HG03064 (cell line): ENCODE results near the gene RND1.
A peak's percentile ranks its signal among the peaks of the same experiment; 100 is the strongest.
"Not testable (repeated sequence)": the region's sequence is repeated elsewhere in the genome, so short reads cannot be mapped to it uniquely, and the experiment has no call there.

Source experiments
- ATAC-seq: cut with Tn5 transposase; IDR thresholded peaks from one replicate; pipeline ENCODE4 v1.9.1; 2021; ENCODE audit warnings: low read depth; ENCODE audit not compliant: unreplicated experiment

Gene RND1

DNA sequence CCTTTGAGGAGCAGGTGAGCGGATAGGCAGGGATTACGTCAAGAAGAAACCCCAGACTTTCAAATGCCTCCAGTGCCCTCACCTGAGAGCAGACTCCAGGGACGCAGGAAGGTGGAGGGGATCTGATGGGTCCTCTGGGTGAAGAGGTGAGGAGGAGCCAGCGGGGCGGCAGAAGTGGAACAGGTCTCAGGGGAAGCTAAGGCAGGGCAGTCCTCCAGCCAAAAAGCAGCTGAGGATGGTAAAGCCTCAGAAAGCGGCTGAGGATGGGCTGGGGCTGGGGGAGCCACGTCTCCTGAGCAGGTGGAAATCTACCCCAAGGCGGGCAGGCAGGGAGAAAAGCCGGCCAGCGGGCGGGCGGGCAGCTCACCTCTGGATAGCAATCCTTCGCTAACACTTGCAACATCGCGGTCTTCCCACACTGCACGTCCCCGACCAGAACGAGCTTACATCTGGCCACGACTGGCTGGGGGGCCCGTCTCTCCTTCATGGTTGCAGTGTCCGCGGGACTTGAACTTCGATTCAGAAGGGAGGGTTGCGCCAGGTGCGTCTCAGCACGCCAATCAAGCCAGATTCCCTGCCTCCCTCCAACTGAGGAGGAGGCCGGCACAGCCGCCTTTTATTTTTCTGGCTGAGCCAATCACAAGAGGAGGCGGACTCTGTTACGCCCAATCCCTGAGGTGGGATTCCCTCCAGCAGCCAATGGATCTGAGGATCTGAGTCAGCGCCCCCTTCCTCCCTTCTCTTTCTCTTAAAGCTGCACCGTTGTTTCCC lies at the start of gene RND1:
Gene RND1 (minus strand): TSS at position 590 of the 771 bp plus-strand sequence. CDS start 103 bp downstream, at position 487.
- peak; percentile 88 for ATAC-seq

DNA sequence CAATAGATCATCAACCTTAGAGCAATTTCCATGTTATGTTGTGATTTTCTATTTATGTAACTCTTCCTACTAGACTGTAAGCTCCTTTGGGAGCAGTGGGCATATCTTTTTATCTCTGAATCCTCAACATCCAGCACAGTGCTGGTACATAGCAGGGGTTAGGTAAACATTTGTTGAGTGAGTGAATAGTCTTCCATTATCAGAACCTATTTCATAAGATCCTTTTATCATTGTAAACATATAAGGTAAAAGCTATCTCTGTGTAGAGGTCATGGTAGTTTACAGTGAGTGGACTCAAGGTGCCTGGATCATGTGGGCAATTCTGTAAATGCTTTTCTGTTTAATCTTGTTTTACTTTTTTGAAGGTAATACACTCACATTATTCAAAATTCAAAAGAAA lies 44.5 kb upstream of the RND1 start:
- no peak for ATAC-seq

DNA sequence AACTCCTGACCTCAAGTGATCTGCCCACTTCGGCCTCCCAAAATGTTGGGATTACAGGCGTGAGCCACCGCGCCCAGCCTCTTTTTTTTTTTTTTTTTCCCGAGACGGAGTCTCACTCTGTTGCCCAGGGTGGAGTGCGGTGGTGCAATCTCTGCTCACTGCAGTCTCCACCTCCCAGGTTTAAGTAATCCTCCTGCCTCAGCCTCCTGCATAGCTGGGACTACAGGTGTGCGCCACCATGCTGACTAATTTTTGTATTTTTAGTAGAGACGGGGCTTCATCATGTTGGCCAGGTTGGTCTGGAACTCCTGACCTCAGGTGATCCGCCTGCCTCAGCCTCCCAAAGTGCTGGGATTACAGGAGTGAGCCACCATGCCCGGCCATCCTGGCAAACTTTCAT lies 44.0 kb upstream of the RND1 start:
- not testable (repeated sequence) for ATAC-seq

DNA sequence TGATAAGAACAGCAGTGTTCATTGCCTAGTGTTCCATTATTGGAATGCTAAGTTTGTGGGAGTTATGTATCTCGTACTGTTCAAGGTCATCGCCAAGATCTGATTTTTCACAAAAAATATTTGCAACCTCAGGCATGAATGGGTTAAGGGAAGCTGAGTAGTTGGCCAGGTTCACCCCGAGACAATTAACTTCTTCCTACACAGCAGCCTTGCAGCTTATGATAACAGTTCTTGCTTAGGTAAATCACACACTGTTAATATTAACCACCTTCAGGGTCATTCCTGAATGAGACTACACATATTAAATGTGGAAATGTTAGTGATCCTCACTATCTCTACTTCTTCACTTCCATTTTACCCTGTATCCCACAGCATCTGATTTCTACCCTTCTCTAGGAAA lies 41.6 kb upstream of the RND1 start:
- no peak for ATAC-seq

DNA sequence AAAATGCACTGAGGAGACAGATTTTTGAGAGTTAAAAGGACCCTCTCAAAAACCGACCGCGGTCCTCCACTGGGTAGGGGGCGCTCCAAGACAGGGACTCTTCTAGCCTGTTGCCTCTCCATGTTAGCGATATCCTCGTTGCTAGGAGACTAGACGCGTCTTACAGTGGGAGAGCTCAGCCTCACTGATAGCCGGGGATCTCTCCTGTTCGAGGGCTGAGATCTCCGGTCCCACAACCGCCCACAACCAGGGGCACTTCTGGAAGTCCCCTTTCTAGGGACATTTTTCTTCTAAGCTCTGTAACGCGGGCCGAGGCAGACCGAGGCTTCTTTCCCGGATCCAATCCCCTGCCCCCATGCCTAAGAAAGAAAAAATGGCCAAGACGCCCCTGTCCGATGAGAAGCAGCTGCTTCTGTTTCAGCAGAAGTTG lies 38.3 kb upstream of the RND1 start:
- ATAC-seq: no peak

DNA sequence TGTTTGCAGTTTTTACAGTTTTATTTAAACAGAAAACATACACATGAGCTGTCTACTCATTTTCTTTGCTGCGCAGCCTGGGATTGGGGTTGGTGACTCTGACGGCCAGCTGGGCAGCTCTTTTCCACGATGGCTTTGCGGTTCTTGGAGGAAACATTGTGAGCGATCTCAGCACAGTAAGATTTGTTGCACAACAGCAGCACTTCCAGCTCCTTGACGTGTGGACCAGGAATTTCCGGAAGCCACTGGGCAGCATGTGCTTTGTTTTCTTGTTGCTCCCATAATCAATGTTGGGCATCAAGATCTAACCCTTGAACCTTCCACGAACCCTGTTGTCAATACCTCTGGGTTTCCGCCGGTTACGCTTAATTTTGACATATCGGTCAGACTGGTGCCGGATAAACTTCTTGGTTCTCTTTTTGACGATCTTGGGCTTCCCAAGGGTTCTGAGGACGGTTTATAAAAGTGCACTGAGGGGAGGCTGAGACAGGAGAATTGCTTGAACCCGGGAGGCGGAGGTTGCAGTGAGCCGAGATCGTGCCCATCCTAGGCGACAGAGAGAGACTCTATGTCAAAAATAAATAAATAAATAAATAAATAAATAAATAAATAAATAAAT lies 37.8 kb upstream of the RND1 start:
- no peak for ATAC-seq

DNA sequence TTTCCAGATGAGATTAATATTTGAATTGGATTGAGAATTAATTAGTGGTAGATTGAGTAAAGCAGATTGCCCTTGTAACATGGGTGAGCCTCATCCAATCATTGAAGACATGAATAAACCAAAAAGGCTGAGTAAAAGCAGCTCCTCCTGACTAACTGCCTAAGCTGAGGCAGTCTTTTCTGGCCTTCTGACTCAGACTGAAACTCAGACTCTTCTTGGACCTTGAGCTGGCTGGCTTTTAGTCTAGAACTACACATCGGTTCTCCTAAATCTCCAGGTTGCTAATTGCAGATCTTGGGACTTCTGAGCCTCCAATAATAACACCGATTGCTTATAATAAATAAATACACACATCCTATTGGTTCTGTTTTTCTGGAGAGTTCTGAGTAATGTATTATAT lies 35.6 kb upstream of the RND1 start:
- no peak for ATAC-seq

DNA sequence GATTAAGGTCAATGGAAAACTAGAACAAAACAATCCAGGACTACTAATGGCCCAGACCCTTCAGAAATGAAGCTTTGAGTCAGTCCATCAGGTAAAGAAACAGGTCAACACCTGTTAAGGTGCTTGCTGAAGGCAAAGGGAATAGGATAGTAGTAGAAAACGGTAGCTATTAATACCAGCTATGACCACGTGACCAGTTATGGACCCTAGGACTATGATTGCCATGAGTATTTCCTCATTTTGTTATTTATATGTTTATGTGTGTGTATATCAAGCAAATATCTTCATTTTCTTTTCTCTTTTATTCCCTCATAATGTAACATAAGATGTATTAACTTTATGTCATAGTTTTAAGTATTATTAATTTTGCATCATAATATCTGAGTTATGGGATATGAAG lies 34.0 kb upstream of the RND1 start:
- ATAC-seq: no peak

DNA sequence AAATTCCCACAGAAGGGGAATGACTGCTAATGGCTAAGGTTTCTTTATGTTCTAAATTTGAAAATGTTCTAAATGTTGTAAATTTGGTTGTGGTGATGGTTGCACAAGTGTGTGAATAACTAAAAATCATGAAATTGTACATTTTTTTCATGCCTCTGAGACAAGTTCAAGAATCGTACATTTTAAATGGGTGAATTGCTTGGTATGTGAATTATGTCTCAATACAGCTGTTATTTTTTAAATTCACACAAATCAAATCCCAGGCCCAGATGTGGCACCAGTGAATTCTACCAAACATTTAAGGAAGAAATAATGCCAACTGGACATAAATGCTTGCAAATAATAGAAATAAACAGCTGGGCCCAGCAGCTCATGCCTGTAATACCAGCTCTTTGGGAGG lies 28.6 kb upstream of the RND1 start:
- ATAC-seq: no peak

DNA sequence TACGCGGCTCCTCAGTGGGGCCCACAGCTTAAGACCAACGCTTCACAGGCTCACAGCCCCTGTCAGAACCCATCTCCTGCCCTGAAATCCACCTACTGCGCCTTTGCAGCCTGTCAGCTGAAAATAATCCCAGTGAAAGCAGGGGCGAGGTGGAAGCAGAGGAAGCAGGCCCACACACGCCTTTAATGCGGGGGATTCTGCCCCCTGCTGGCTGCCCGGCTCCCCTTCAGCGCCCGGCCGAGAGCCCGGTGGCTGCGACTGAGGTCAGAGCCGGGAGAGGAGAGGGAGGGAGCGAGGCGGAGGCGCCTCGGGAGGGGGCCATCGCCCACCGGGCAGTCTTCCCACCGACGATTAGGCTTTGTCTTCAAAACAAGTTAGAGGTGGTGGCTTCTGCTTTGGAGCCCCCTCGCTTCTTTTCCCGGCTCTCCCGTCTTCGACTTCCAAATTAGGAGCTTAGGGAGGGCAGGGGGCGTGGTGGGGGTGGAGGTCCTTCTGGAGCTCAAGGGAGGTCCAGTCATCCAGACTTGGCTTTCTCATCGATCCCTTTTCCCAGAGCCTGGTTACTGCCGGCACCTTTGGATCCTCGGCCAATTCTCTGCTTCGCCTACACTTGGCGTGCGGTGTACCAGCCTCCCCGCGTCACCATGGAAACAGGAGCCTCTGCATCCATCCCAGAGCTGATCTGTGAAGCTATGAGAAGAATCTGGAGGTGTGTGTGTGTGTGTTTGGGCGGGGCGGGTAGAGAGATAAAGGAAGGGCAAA lies 25.2 kb upstream of the RND1 start:
- ATAC-seq: peak; percentile 65

DNA sequence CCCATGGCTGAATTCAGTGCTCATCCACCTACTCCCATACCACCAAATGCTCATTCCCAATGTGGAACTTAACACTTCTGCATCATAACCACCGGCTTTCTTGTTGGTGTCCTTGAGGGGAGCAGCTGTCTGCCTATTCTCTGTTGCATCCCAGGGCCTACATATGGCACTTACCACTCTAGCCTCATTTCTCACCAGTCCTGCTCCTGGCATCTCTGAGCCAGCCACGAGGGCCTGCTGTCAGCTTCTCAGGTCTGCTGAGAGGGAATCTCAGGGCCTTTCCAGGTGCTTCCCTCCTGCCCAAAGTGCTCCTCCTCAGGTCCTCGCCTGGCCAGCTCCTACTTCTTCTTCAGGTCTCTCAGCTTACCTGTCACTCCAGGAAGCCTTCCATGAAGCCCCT lies 24.0 kb upstream of the RND1 start:
- no peak for ATAC-seq

DNA sequence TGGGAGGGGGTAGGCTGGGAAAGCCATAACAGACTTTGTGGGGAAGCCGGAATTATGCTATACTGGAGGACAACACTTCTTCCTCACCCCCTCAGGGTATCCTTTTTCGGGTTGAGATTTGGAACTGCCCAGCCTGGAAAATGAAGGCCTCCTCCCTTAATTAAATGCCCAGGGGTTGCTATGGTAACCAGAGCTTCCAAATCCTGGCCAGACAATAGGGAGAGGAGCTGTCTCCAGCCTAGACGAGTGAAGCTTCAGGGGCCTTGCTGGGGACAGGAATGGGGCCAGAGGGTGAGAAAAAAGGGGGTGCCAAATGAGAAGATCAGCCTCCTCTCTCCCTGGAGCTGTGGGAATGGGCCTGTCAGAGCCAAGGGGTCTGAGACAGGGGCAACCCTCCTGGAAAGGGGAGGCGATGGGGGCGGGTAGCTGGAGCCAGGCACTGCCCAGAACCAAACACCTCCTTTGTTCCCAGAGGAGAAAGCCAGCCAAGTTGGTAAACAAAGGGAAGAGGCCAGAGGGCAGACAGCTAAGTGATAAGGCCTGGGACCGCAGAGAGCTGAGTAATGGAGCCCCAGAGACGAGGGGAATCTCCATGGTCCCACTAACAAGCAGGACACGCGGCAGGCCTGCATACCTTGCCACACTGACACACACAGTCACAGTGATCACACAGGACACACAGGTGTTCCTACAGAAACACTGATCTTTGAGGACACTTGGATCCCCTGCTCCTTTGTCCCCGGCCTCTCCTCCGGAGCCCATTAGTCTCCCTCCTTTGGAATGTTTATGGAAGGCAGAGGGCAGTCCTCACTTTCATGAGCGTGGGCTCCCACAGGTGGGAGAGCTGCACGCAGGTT lies 17.9 kb upstream of the RND1 start:
- ATAC-seq: no peak

DNA sequence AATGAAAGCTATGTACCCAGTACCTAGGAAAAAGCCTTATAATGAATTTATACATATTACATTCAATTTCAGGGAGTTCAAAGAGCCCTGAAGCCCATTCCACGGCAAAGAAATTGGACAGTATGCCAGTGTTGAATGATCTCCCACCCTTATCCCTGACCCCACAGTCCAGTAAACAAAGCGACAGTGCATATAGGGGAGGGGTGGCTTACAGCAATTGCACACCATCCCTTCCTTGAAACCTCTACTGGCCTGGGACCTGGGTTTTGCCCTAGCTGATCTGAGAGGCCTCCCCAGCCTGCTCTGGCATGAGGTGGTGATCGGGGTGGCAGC lies 17.3 kb upstream of the RND1 start:
- ATAC-seq: no peak

DNA sequence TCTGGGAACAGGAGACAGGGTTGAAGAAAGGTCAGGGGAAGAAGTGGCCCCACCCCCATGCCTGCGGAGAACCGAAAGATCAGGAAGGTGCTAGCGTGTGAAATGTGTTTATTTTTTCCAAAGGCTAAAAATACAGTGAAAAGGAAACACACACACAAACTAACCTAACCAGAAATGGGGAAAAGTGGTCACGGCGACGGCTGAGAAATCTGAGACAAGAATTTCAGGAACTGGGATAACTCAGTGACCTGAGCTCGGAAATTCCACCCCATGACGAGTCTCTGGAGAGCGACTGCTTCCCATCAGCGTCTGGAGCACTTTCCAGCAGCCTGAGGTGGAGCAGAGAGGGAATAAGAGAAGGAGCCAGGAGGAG lies 16.6 kb upstream of the RND1 start:
- ATAC-seq: no peak

DNA sequence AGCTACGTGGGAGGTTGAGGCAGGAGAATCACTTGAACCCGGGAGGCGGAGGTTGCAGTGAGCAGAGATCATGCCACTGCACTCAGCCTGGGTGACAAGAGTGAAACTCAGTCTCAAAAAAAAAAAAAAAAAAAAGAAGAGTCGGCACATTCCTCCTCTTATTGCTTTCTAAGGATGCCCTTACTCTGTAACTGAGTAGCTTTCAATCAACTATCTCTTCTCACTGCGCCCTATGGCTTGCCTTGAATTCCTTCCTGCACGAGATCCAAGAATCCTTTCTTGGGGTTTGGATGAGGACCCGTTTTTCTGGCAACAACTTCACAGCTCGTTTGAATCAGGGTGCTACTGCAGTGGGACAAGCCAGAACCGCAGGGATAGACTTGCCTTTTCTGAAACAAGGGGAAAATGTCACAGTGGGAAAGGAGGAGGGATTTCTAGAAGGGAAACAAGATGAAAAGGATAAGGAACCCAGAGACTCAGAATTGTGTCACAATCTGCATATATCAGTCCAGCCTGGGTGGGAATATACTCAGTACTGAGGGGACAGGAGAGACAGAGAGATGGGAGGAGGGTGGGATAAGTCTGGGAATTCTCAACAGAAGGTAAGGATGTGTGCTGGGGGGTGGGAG lies 16.1 kb upstream of the RND1 start:
- ATAC-seq: no peak

DNA sequence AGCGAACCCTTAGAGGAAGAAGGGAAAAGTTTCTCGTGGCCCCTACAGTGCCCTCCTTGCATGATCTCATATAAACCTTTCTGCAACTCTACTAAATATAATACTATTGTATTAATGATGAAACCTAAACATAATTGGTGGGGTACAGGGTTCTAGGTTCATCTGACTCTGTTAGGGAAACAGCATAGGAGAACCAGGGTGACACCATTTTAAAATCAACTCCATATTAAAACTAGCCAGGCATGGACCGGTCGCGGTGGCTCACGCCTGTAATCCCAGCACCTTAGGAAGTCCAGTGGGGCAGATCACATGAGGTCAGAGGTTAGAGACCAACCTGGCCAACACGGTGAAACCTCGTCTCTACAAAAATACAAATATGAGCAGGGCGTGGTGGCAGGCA lies 15.0 kb upstream of the RND1 start:
- ATAC-seq: no peak

DNA sequence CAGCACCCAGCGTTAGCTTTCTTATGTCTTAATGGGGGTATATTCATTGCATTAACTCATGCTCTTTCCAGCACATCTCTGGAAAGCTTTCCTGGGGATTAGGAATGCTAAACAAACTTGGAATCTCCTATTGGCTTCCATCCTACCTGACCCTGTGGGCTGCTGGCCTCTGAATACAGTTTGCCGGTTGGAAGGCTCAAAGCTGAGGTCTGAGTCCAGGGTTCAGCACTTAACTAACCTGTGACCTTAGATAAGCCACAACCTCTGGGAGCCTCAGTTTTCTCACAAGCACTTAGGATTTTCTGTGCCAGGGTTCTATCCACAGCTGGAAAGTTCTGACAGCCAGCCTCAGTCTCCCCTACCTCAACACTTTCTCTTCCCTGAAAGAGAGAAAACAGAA lies 12.9 kb upstream of the RND1 start:
- ATAC-seq: no peak

DNA sequence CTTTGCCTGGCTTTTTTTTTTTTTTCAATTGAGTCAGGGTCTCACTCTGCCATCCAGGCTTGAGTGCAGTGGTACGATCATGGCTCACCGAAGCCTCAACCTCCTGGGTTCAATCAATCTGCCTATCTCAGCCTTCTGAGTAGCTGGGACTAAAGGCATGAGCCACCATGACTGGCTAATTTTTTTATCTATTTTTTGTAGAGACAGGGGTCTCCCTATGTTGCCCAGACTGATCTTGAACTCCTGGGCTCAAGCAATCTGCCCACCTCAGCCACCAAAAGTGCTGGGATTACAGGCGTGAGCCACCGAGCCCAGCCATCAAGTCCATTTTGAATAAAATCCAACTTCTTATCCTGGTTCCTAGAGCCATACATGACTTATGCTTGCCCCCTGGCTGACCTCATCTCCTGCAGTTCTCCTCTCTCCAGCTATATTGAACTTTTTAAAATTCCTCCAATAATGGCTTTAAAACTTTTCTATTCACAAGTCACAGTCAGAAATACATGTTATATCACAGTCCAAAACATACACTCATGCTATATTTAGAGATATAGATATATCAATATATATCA lies 10.4 kb upstream of the RND1 start:
- no peak for ATAC-seq

DNA sequence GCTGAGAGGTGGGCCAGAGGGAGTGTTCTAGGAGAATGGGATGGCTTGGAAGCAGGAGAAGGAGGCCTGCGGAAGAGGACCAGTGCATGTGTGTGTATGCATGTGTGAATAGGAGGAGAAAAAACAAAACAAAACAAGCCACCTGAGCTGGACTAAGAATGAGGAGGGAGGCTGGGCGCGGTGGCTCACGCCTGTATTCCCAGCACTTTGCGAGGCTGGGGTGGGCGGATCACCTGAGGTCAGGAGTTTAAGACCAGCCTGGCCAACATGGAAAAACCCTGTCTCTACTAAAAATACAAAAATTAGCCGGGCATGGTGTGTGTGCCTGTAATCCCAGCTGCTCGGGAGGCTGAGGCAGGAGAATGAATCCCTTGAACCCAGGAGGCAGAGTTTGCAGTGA lies 7.9 kb upstream of the RND1 start:
- not testable (repeated sequence) for ATAC-seq

DNA sequence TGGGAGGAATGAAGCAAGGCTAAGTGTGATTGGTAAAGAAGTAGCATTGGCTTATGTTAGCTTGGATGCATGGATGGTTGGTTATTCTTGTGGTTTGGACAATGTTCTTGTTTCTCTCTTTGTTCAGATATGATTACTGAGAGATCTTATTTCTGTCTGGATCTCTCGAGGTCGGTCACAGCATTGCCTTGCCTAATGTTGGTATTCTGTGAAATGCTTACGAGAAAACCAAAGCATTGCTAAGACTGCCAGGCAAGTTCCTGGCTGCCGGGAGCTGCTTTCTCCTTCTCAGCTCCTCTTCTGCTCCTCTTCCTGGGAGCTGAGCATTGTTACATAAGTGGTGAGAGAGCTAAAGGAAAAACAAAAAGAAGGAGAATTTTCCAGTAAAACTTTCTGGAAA lies 7.4 kb upstream of the RND1 start:
- no peak for ATAC-seq
